ENCODE results near the gene EPG5.

The EPG5 gene

DNA sequence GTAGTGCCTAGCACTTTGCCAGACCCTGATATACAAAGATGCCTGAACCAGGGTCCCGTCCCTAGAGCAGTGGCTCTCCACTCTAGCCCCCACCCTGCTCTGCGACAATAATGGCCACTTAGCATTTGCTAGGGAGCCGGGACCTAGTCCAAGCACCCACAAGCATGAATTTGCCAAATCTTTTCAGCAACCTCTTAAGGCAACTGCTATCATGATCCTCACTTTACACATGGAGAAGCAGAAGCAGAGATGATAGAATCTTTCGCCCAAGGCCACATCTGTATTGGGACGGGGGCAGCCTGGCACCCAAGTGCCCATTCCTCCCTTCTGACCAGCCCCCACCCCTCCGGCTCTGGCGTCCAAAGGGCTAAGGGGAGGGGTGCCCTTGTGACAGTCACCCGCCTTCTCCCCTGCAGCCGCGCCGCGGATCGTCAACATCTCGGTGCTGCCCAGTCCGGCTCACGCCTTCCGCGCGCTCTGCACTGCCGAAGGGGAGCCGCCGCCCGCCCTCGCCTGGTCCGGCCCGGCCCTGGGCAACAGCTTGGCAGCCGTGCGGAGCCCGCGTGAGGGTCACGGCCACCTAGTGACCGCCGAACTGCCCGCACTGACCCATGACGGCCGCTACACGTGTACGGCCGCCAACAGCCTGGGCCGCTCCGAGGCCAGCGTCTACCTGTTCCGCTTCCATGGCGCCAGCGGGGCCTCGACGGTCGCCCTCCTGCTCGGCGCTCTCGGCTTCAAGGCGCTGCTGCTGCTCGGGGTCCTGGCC, 128.6 kb downstream of the EPG5 start:
- no peak for DNase-seq (ENCODE audit: extremely low read depth, low read depth)
- TF ChIP-seq, protein P1, sequence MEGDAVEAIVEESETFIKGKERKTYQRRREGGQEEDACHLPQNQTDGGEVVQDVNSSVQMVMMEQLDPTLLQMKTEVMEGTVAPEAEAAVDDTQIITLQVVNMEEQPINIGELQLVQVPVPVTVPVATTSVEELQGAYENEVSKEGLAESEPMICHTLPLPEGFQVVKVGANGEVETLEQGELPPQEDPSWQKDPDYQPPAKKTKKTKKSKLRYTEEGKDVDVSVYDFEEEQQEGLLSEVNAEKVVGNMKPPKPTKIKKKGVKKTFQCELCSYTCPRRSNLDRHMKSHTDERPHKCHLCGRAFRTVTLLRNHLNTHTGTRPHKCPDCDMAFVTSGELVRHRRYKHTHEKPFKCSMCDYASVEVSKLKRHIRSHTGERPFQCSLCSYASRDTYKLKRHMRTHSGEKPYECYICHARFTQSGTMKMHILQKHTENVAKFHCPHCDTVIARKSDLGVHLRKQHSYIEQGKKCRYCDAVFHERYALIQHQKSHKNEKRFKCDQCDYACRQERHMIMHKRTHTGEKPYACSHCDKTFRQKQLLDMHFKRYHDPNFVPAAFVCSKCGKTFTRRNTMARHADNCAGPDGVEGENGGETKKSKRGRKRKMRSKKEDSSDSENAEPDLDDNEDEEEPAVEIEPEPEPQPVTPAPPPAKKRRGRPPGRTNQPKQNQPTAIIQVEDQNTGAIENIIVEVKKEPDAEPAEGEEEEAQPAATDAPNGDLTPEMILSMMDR (IDR thresholded peaks at IDR 0.05; ENCODE audit: low read depth, low read length), result no peak

DNA sequence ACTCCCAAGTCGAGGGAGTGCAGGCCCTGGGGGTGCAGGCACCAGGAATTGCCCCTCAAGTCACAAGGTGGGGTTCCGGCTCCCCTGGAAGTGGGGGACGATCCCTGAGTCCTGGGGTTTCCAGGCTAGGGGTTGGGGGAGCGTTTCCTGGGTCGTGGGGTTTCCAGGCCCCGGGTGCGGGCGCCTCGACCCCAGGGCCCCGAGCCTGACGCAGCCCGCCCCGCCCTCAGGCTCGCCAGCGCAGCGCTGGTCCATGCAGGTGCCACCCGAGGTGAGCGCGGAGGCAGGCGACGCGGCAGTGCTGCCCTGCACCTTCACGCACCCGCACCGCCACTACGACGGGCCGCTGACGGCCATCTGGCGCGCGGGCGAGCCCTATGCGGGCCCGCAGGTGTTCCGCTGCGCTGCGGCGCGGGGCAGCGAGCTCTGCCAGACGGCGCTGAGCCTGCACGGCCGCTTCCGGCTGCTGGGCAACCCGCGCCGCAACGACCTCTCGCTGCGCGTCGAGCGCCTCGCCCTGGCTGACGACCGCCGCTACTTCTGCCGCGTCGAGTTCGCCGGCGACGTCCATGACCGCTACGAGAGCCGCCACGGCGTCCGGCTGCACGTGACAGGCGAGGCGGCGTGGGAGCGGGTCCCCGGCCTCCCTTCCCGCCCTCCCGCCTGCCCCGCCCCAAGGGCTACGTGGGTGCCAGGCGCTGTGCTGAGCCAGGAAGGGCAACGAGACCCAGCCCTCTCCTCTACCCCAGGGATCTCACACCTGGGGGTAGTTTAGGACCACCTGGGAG, 129.7 kb downstream of the EPG5 start:
- no peak for DNase-seq (ENCODE audit: extremely low read depth, low read depth)
- TF ChIP-seq, protein P1 (IDR thresholded peaks at IDR 0.05; ENCODE audit: low read depth, low read length), result peak; percentile 17

DNA sequence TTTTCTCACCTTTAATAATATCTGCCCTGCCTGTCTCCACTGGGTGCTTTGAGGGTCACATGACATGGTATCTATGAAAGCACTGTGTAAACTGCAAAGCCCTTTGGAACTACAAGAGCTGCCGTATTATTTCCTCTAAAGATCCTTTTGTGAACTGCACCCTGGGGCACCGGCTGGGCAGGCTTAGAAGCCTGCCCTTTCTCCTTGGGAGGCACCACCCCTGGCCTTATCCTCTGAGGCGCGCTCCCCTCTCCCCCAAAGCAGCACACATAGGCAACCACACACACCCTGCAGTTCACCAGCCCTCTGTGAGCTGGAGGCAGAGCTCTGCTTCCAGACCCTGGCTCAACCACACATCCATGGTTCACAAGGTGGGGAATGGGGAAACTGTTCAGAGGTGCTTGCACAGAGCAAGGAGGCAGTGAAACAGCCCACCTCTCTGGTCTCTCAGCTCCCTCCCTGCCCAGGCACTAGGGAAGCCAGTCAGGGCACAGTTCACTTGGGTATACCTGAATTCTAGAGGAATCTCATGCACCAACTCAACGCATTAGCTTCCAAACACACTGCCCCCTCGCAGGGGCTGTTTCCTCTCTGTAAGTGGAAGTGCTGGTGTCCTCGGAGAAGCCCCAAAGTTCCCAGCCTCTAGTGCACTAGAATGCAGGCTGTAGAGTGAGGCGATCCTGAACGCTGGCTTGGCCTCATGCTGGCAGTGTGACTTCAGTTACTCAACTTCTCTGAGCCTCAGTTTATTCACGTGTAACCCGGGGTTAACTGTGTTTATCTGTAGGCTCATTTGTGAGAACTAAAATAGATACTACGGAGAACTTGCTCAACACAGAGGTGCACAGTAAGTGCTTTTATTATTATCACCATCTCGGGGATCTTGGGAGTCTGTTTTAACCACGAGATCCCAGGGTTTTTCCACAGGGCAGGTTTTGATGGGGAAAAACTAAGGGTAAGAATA, 130.6 kb downstream of the EPG5 start:
- no peak for DNase-seq (ENCODE audit: extremely low read depth, low read depth)
- TF ChIP-seq, protein P1 (IDR thresholded peaks at IDR 0.05; ENCODE audit: low read depth, low read length), result no peak

DNA sequence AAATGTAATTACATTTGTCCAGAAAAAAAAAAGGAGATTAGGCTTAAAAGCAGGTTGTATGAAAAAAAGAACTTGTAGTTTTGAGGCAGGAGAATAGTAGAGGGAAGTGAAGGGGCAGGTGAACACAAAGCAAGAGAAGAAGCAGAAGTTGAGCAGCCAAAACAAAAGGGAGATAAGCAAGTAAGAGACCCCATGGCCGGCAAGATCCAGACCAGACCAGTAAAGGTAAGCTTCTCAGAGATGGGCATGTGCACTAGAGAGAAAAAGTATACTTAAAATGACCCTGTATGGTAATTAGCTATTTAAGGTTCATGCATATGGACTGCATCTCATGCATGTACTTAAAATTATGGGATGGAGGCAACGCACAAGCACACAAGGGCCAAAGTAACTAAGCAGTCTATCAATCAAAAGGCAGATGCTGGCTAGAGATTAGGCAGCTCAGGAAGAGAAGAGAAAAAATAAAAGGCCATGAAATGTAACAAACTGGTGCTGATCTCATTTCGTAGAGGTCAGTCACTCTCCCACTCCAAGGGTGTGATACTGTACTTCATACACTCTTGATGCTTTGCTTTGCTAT, 132.0 kb downstream of the EPG5 start:
- no peak for DNase-seq (ENCODE audit: extremely low read depth, low read depth)
- TF ChIP-seq, protein P1 (IDR thresholded peaks at IDR 0.05; ENCODE audit: low read depth, low read length), result no peak

DNA sequence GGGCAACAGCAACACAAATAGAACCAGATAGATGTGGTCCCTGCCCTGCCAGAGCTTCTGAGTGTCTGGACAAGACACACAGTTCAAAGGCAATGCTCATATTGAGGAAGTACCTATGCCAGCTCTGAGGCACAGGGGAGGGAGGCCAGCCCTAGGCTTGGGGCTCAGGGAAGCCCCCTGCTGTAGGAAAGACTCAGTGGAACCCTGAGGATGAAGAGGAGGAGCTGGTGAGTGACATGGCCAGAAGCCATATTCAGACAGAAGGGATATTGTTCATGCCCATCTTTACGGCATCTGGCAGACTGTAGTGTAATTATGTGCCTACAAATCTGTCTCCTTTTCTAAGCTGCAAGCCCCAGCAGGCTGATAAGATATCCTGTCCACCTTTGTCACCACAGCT, 132.8 kb downstream of the EPG5 start:
- TF ChIP-seq, protein P1 (IDR thresholded peaks at IDR 0.05; ENCODE audit: low read depth, low read length), result no peak
- no peak for DNase-seq (ENCODE audit: extremely low read depth, low read depth)

DNA sequence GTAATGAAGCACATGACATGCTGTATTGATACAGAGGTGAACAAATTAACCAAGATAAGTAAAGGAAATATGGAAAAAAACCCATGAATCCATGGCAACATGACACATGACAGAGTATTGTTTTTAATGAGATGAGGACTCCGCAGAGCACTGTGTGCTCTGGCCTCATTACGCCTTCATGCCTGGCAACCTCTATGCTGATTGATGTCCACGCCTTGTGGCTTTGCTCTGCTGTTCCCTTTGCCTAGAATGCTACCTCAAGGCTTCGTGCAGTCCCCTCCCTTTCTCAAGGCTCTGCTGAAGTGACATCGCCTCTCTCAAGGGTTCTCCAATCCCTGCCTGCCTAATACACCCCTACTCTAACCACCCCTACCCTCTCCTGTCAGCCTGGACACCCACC, 133.3 kb downstream of the EPG5 start:
- DNase-seq (ENCODE audit: extremely low read depth, low read depth), result no peak
- TF ChIP-seq, protein P1 (IDR thresholded peaks at IDR 0.05; ENCODE audit: low read depth, low read length), result no peak
